Small intestine (tissue), 7 donors: ENCODE results near the gene DSCAML1. TPM values are rescaled to one million over a fixed set of nuclear protein-coding genes. Genes with fewer than 3 reads are reported as not detected.

Experiments used
- DNase-seq, 2 donors: peaks; one replicate each; pipeline versions ENCODE4 v3.0.0 to v3.0.0-alpha.2; 2013
- FAIRE-seq: peaks from 2 replicates; lab custom pipeline; 2012; peaks lifted over from hg19 to GRCh38; lab: Jason Lieb, UNC
- H3K27ac ChIP-seq, 3 donors: one replicate each; pipeline ENCODE4 v1.5.1; 2013; ENCODE audit warnings: low read length in 2 of 3, mild to moderate bottlenecking in 2 of 3, control low read depth in 1 of 3, inconsistent platforms in 1 of 3, low read depth in 1 of 3, moderate library complexity in 1 of 3
- H3K27me3 ChIP-seq, 3 donors: one replicate each; pipeline ENCODE4 v1.6.1; 2013; ENCODE audit warnings: low read length in 3 of 3, inconsistent platforms in 1 of 3; ENCODE audit not compliant: control insufficient read depth in 3 of 3, insufficient read depth in 3 of 3
- H3K36me3 ChIP-seq, 3 donors: one replicate each; pipeline ENCODE4 v1.6.1; 2013; ENCODE audit warnings: low read length in 3 of 3, inconsistent platforms in 1 of 3, low read depth in 1 of 3, mild to moderate bottlenecking in 1 of 3, moderate library complexity in 1 of 3; ENCODE audit not compliant: control insufficient read depth in 3 of 3, insufficient read depth in 2 of 3
- H3K4me1 ChIP-seq, 3 donors: one replicate each; pipeline ENCODE4 v1.6.1; 2013; ENCODE audit warnings: low read length in 2 of 3, inconsistent platforms in 1 of 3, low read depth in 1 of 3, mild to moderate bottlenecking in 1 of 3, moderate library complexity in 1 of 3; ENCODE audit not compliant: control insufficient read depth in 3 of 3, insufficient read depth in 2 of 3
- H3K4me3 ChIP-seq, 3 donors: one replicate each; pipeline ENCODE4 v1.5.1; 2013; ENCODE audit warnings: low read length in 3 of 3, control low read depth in 1 of 3, inconsistent platforms in 1 of 3, low read depth in 1 of 3, mild to moderate bottlenecking in 1 of 3, moderate library complexity in 1 of 3
- H3K9me3 ChIP-seq, 2 donors: one replicate each; pipeline ENCODE4 v1.6.1; 2013; ENCODE audit warnings: low read depth in 1 of 2, low read length in 1 of 2; ENCODE audit not compliant: control insufficient read depth in 2 of 2, insufficient read depth in 1 of 2
- WGBS, 3 donors: extraction: QIAGEN DNeasy Blood & Tissue Kit; methylation state at CpG; one replicate each; pipeline ENCODE4 v1.1.7; 2013; 5-methylcytosine and 5-hydroxymethylcytosine counted together
- polyA plus RNA-seq, 4 donors: library from polyadenylated mRNA; stranded (reverse) in 3 of 4; unstranded in 1 of 4; fragments of 200-250 nt in 3 of 4; fragments of 120-200 nt in 1 of 4; gene quantifications; one replicate each; pipeline versions ENCODE4 v1.2.1 to v1.2.3, GENCODE V29; 2013
- donor health status: healthy with polysubstance abuse.
- donor health status: control.
- donor health status: control.
- donor health status: Bipolar disorder and iron deficiency.
- donor health status: healthy.

The DSCAML1 gene
- polyA plus RNA-seq, 4 donors, result under 0.01 to 3.3 (median 0.22) TPM; not detected in 1

- Histone ChIP-seq H3K4me1 (peaks cover 0 to 27% (median 0%) of the 10 kb centered on the region in 3 donors), H3K4me3 (no peak overlapping the region), H3K27ac (peak overlapping the region in 1 of 3 donors; percentile 80), H3K36me3 (no peaks in the 10 kb centered on the region), H3K9me3 (peaks cover 0 to 5% of the 10 kb centered on the region in 2 donors), H3K27me3 (no peaks in the 10 kb centered on the region)
- DNase-seq, result no peak
- WGBS, 3 donors, result 93 to 95% (median 93%) methylated on average over 12 of the region's 12 CpGs
- FAIRE-seq, result no peak
These were observed 251.3 kb downstream of the DSCAML1 start for GRCh38 chr11:117545706-117546105.

- Histone ChIP-seq H3K9me3 (peaks cover 0 to 5% of the 10 kb centered on the region in 2 donors), H3K27ac (peak overlapping the region in 2 of 3 donors; percentile 6 to 80), H3K36me3 (no peaks in the 10 kb centered on the region), H3K27me3 (no peaks in the 10 kb centered on the region), H3K4me1 (peaks cover 0 to 27% (median 0%) of the 10 kb centered on the region in 3 donors), H3K4me3 (no peak overlapping the region)
- FAIRE-seq, result no peak
- WGBS, 3 donors, result 29 to 55% (median 44%) methylated on average over 6 of the region's 6 CpGs
- DNase-seq, result peak; percentile 87 to 92
These were observed 252.8 kb downstream of the DSCAML1 start for GRCh38 chr11:117544130-117544800.

- Histone ChIP-seq H3K27me3 (no peaks in the 10 kb centered on the region), H3K9me3 (peaks cover 0 to 5% of the 10 kb centered on the region in 2 donors), H3K27ac (no peak overlapping the region), H3K4me3 (no peak overlapping the region), H3K36me3 (no peaks in the 10 kb centered on the region), H3K4me1 (peaks cover 0 to 27% (median 0%) of the 10 kb centered on the region in 3 donors)
- FAIRE-seq, result no peak
- no peak for DNase-seq
- WGBS, 3 donors, result 63 to 89% (median 78%) methylated on average over 2 of the region's 2 CpGs
These were observed 255.8 kb downstream of the DSCAML1 start for GRCh38 chr11:117541211-117541610.

- Histone ChIP-seq H3K36me3 (no peaks in the 10 kb centered on the region), H3K4me1 (peaks cover 0 to 5% (median 0%) of the 10 kb centered on the region in 3 donors), H3K4me3 (no peak overlapping the region), H3K27ac (no peak overlapping the region), H3K27me3 (no peaks in the 10 kb centered on the region), H3K9me3 (peaks cover 0 to 5% of the 10 kb centered on the region in 2 donors)
- FAIRE-seq (no peak), DNase-seq (no peak)
- 74 to 87% (median 76%) methylated on average over 13 of the region's 13 CpGs for WGBS, 3 donors
These were observed 258.5 kb downstream of the DSCAML1 start for GRCh38 chr11:117538263-117539135.

- no peak overlapping the region for H3K27ac ChIP-seq
- no peaks in the 10 kb centered on the region for H3K4me1 ChIP-seq
- H3K27me3 ChIP-seq, result no peaks in the 10 kb centered on the region
- no peaks in the 10 kb centered on the region for H3K36me3 ChIP-seq
- 59 to 73% (median 63%) methylated on average over 11 of the region's 11 CpGs for WGBS, 3 donors
- no peak overlapping the region for H3K4me3 ChIP-seq
- DNase-seq (no peak), FAIRE-seq (no peak)
- no peaks in the 10 kb centered on the region for H3K9me3 ChIP-seq
These were observed 261.1 kb downstream of the DSCAML1 start for GRCh38 chr11:117535850-117536411.

- DNase-seq (peak in 1 of 2 donors; percentile 74), FAIRE-seq (no peak)
- 19 to 36% (median 27%) methylated on average over 19 of the region's 19 CpGs for WGBS, 3 donors
- no peaks in the 10 kb centered on the region for H3K27me3 ChIP-seq
- H3K4me3 ChIP-seq, result no peak overlapping the region
- no peaks in the 10 kb centered on the region for H3K9me3 ChIP-seq
- no peaks in the 10 kb centered on the region for H3K4me1 ChIP-seq
- no peaks in the 10 kb centered on the region for H3K36me3 ChIP-seq
- no peak overlapping the region for H3K27ac ChIP-seq
These were observed 261.7 kb downstream of the DSCAML1 start for GRCh38 chr11:117535201-117535849.

- FAIRE-seq (no peak), DNase-seq (no peak)
- Histone ChIP-seq H3K9me3 (no peaks in the 10 kb centered on the region), H3K36me3 (no peaks in the 10 kb centered on the region), H3K4me1 (no peaks in the 10 kb centered on the region), H3K27me3 (no peaks in the 10 kb centered on the region), H3K4me3 (no peak overlapping the region), H3K27ac (no peak overlapping the region)
- 71 to 83% (median 77%) methylated on average over 3 of the region's 3 CpGs for WGBS, 3 donors
These were observed 264.4 kb downstream of the DSCAML1 start for GRCh38 chr11:117532568-117532967.

GRCh38 chr11:117529816-117530215, 267.2 kb downstream of the DSCAML1 start:
- 76 to 82% (median 82%) methylated on average over 18 of the region's 18 CpGs for WGBS, 3 donors
- H3K27ac ChIP-seq, result no peak overlapping the region
- no peaks in the 10 kb centered on the region for H3K27me3 ChIP-seq
- no peak overlapping the region for H3K4me3 ChIP-seq
- no peak for DNase-seq
- H3K36me3 ChIP-seq, result no peaks in the 10 kb centered on the region
- no peak for FAIRE-seq
- H3K9me3 ChIP-seq, result no peaks in the 10 kb centered on the region
- H3K4me1 ChIP-seq, result peaks cover 0 to 3% (median 0%) of the 10 kb centered on the region in 3 donors
